NCI-H187 treated with DMSO at 0.1 percent for 48 hours (cell line): Measurements from ENCODE around the gene OCRL.

ENCODE experiments used
- DNase-seq: peaks from one replicate; lab custom pipeline; 2025; lab: John Stamatoyannopoulos, UW

OCRL gene

DNA sequence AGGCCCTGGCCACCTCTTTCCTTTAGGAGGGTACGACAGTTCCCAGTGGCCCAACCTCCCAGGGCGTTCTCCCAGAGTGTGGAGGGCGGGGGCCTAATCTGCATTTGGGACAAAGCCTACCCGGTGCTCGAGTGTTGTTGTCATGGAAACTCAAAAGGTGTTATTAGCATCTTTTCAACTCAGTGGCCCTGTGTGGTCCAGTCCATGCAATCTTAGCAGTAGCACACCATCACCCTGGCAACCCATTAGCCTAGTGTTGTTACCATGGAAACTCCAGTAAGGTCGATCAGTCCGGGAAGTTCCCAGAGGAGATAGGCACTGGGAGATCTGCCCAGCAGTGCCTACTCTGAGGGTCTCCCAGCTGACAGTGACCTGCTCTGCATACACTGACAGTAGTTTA, 94.5 kb downstream of the OCRL start:
- no peak for DNase-seq

DNA sequence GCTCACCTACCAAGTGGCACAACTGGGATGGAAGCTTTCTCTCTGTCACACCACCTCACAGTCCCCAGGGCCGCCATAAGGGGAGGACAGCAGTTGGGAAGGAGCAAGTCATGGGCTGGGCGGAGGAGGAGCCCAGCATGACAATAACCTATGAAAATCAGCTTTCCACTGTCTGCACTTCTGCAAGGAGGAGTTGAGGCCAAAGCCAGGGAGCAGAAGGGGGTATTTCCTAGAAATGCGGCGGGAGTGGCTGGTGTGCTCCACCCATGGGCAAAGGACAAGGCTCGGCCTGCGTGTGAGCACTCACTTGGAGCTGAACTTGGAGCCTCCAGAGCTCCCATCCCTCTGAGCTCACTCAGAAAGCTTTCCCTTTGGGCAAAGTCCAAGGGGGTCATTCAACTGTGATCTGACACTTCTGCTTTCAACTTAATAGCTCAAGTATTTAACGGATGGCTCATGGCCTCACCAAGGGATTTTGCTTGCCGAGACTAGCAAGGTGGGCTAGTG, 96.2 kb downstream of the OCRL start:
- DNase-seq, result no peak

DNA sequence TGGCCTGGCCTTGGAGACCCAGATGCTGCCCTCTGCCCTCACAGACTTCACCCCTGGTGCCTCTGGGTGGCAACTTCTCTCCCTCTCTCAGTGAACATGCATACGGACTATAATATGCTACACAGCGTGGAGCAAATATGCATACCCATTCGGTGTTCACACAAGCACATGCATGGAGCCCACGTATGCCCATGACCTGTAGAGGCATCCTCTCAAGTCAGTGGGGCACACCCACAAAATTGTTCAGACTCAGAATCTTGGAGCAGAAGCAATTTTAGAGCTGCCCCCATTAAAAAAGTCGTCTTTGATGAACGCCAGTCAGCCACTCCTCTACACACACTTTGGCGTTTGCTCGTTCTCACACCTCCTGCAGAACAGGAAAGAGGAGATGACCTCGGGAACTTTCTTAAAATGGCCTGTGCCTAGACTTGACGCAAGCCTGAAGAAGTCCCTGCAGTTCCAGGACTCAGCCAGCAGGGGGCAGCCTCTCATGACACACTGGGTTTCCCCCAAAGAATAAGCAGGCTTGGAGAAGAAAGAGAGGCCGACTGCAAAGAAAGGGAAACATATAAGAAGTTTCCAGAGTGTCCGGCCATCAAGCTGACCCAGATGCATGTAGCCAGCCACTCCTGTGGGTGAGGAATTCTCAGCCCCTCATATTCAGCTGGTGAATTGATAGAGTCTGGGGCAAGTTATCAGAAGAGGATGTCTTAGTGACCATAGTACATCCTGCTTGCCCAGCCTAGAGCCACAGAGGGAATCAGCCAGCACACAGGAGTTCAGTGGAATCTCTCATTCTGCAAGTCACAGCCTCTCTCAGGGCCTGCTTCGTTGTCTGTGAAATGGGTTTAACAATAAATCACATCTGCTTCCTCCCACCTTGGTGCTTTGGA, 97.4 kb downstream of the OCRL start:
- DNase-seq, result peak; percentile 46

DNA sequence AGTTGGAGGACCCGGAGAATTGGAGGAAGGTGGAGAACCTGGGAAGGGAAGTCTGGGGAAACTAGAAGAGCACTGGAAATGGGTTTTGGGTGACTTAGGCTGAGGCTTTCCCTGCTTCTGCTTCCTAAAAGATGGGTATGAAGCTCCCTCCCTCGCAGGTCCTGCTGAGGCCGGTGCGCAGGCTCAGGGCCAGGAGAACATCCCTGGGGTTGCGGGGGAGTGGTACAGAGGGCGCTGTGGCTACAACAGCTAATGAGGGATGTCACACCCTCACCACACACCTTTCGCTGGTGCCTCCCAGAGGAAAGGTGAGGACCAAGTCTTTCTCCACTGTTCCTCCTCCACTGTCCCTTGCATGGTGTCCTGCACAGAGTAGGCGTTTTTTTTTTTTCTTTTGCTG, 98.9 kb downstream of the OCRL start:
- DNase-seq, result no peak

DNA sequence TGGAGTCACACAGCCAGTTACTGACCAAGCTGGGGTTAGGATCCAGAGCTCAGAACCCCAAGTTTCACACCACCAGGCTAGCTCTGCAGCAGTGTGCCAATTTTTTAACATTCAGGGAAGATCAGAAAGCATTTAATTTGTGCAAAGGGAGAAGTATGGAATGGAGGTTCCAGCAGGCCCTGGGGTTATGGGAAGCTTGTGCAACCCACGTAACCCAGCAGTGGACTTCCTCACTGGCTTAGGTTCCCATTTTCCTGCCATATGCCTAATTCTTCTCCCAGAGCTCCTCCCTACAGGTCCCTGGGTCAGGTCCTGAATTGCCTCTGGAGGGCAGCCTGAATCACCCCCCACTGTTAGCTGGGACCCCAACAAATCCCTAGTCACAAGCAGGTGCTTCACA, 100.7 kb downstream of the OCRL start:
- DNase-seq, result no peak

DNA sequence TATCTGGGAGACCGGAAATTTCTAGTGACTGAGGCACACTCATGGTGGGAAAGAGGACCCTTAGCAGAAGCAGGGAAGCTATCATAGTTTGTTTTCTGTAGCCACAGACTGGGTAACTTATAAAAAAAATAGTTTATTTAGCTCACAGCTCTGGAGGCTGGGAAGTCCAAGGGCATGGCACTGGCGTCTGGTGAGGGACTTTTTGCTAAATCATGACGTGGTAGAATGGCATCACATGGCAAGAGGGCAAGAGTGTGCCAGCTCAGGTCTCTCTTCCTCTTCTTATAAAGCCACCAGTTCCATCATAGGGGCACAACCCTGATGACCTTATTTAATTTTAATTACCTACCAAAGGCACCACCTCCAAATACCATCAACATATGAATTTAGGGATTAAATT, 101.4 kb downstream of the OCRL start:
- no peak for DNase-seq

DNA sequence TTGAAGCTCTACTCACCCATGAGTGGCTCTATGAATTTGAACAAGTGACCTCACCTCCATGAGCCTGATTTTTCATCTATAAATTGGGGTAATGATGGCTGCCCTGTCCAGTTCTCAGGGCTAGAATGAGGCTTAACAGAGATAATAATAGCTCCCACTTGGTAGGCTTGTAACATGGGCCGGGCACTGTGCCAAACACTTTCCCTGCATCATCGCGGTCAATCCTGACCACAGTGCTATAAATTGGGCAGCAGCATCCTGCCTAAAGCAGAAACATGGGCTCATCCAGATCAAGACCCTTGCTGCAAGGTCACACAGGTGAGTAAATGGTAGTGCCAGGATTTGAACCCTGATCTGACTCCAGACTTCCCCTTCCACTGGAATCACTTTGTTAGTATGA, 101.9 kb downstream of the OCRL start:
- no peak for DNase-seq
